Measurements from ENCODE around the gene PSMF1. TPM values are rescaled to one million over a fixed set of nuclear protein-coding genes. Genes with fewer than 3 reads are reported as not detected.

The PSMF1 gene
- total and polyA plus RNA-seq, 4 donors, result 37.5 to 161 (median 68.2) TPM

GRCh38 chr20:1081891-1082290 is 36.5 kb upstream of the PSMF1 start:
- Histone ChIP-seq H3K9ac (ENCODE audit: insufficient read depth in 1 of 2, low read length in 2 of 2) (no peak overlapping the region), H3K36me3 (ENCODE audit: control insufficient read depth in 4 of 4, insufficient read depth in 4 of 4, low read length in 4 of 4) (no peaks in the 10 kb centered on the region), H3K4me1 (ENCODE audit: control insufficient read depth in 5 of 5, insufficient read depth in 5 of 5, low read length in 5 of 5) (no peaks in the 10 kb centered on the region), H3K4me3 (no peak overlapping the region), H3K27me3 (ENCODE audit: control insufficient read depth in 3 of 3, insufficient read depth in 3 of 3, low read length in 2 of 3) (no peaks in the 10 kb centered on the region), H3K9me3 (ENCODE audit: control insufficient read depth in 4 of 4, insufficient read depth in 3 of 4, low read length in 3 of 4) (peaks cover 0 to 3% (median 2%) of the 10 kb centered on the region in 4 donors), H3K27ac (ENCODE audit: low read depth in 1 of 2, low read length in 1 of 2) (no peak overlapping the region)
- no peak for ATAC-seq (ENCODE audit: insufficient read depth, low FRiP score)
- DNase-seq, result no peak
- 77 to 81% methylated on average over 4 of the region's 4 CpGs for WGBS, 2 donors
- TF ChIP-seq, protein P1, sequence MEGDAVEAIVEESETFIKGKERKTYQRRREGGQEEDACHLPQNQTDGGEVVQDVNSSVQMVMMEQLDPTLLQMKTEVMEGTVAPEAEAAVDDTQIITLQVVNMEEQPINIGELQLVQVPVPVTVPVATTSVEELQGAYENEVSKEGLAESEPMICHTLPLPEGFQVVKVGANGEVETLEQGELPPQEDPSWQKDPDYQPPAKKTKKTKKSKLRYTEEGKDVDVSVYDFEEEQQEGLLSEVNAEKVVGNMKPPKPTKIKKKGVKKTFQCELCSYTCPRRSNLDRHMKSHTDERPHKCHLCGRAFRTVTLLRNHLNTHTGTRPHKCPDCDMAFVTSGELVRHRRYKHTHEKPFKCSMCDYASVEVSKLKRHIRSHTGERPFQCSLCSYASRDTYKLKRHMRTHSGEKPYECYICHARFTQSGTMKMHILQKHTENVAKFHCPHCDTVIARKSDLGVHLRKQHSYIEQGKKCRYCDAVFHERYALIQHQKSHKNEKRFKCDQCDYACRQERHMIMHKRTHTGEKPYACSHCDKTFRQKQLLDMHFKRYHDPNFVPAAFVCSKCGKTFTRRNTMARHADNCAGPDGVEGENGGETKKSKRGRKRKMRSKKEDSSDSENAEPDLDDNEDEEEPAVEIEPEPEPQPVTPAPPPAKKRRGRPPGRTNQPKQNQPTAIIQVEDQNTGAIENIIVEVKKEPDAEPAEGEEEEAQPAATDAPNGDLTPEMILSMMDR (IDR thresholded peaks at IDR 0.05; ENCODE audit: control extremely low read depth, extremely low read depth), result no peak

- Histone ChIP-seq H3K9ac (ENCODE audit: insufficient read depth in 1 of 2, low read length in 2 of 2) (no peak overlapping the region), H3K36me3 (ENCODE audit: control insufficient read depth in 4 of 4, insufficient read depth in 4 of 4, low read length in 4 of 4) (no peaks in the 10 kb centered on the region), H3K9me3 (ENCODE audit: control insufficient read depth in 4 of 4, insufficient read depth in 3 of 4, low read length in 3 of 4) (peaks cover 0 to 3% (median 2%) of the 10 kb centered on the region in 4 donors), H3K4me1 (ENCODE audit: control insufficient read depth in 5 of 5, insufficient read depth in 5 of 5, low read length in 5 of 5) (no peaks in the 10 kb centered on the region), H3K4me3 (no peak overlapping the region), H3K27me3 (ENCODE audit: control insufficient read depth in 3 of 3, insufficient read depth in 3 of 3, low read length in 2 of 3) (no peaks in the 10 kb centered on the region), H3K27ac (ENCODE audit: low read depth in 1 of 2, low read length in 1 of 2) (no peak overlapping the region)
- DNase-seq, result no peak
- TF ChIP-seq, protein P1 (IDR thresholded peaks at IDR 0.05; ENCODE audit: control extremely low read depth, extremely low read depth), result no peak
- WGBS, 2 donors, result 70 to 78% methylated on average over 5 of the region's 5 CpGs
- ATAC-seq (ENCODE audit: insufficient read depth, low FRiP score), result no peak
Observed at GRCh38 chr20:1083431-1084080, 34.8 kb upstream of the PSMF1 start.

DNA sequence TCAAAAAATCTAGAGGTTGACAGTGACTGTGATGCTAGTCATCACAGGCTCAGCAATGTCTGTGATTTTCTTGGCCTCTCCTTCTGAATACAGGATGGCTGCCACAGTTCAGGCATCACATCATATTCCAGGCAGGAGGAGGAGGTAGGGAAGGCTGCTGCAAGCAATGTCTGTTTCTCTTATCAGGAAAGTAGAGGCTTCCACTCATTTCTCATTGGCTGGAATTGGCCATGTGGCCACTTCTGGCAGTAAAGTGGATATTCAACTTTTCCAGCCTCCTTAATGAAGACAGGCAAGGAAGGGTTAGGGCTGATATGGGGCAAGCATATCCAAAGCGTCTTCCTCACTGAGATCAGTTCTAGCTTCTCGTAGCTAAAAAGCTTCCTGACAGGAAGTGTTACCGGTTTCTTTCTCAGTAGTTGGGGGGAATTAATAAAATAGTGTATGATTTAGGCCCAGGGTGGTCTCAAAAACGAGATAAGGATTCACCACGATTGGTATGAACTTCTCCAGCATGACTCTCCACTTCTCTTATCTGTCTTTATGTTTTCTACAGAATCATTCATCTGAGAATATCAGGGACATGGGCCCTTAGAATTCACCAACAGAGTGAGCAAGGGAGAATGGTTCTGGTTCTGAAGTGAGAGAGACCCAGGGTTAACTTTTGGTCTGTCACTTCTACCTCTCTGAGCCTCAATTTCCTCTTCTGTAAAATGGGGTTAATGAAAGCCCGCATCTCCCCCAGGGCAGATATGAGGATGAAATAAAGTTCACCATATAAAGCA is 32.7 kb upstream of the PSMF1 start:
- Histone ChIP-seq H3K27ac (ENCODE audit: low read depth in 1 of 2, low read length in 1 of 2) (no peak overlapping the region), H3K4me1 (ENCODE audit: control insufficient read depth in 5 of 5, insufficient read depth in 5 of 5, low read length in 5 of 5) (no peaks in the 10 kb centered on the region), H3K4me3 (no peak overlapping the region), H3K36me3 (ENCODE audit: control insufficient read depth in 4 of 4, insufficient read depth in 4 of 4, low read length in 4 of 4) (no peaks in the 10 kb centered on the region), H3K9ac (ENCODE audit: insufficient read depth in 1 of 2, low read length in 2 of 2) (no peak overlapping the region), H3K9me3 (ENCODE audit: control insufficient read depth in 4 of 4, insufficient read depth in 3 of 4, low read length in 3 of 4) (peaks cover 0 to 10% (median 3%) of the 10 kb centered on the region in 4 donors), H3K27me3 (ENCODE audit: control insufficient read depth in 3 of 3, insufficient read depth in 3 of 3, low read length in 2 of 3) (no peaks in the 10 kb centered on the region)
- DNase-seq, result no peak
- WGBS, 2 donors, result 33 to 46% methylated on average over 6 of the region's 6 CpGs
- no peak for ATAC-seq (ENCODE audit: insufficient read depth, low FRiP score)
- TF ChIP-seq, protein P1 (IDR thresholded peaks at IDR 0.05; ENCODE audit: control extremely low read depth, extremely low read depth), result no peak
